GM18870 (cell line): ENCODE measurements around the gene LKAAEAR1.

Source experiments
- ATAC-seq: cut with Tn5 transposase; IDR thresholded peaks from one replicate; pipeline ENCODE4 v1.9.1; 2021; ENCODE audit warnings: moderate library complexity; ENCODE audit not compliant: unreplicated experiment

The LKAAEAR1 gene

GRCh38 chr20:64080013-64080812 lies 4.0 kb downstream of the LKAAEAR1 start, which contains the start of gene OPRL1:
OPRL1 (plus strand) TSS chr20:64080082; CDS start chr20:64092721, 12,639 bp downstream.
- ATAC-seq, result no peak

- ATAC-seq, result no peak
Measured at GRCh38 chr20:64079273-64080012, 4.8 kb downstream of the LKAAEAR1 start, which contains the start of gene RGS19. RGS19 (minus strand) TSS chr20:64079518; CDS start chr20:64076886, 2,632 bp downstream.

- ATAC-seq, result no peak
Measured at GRCh38 chr20:64078934-64079272, 5.3 kb downstream of the LKAAEAR1 start.

GRCh38 chr20:64077876-64078551 lies 6.2 kb downstream of the LKAAEAR1 start:
- ATAC-seq, result no peak

- ATAC-seq, result no peak
Measured at GRCh38 chr20:64077541-64077875, 6.7 kb downstream of the LKAAEAR1 start.

GRCh38 chr20:64077094-64077493 lies 7.1 kb downstream of the LKAAEAR1 start:
- ATAC-seq, result no peak

GRCh38 chr20:64076061-64076997 lies 7.9 kb downstream of the LKAAEAR1 start:
- ATAC-seq, result no peak

GRCh38 chr20:64075556-64075955 lies 8.6 kb downstream of the LKAAEAR1 start:
- ATAC-seq, result no peak

GRCh38 chr20:64074963-64075362 lies 9.2 kb downstream of the LKAAEAR1 start:
- no peak for ATAC-seq

- ATAC-seq, result no peak
Measured at GRCh38 chr20:64074184-64074789, 9.9 kb downstream of the LKAAEAR1 start.

- ATAC-seq, result no peak
Measured at GRCh38 chr20:64073476-64074183, 10.6 kb downstream of the LKAAEAR1 start.

GRCh38 chr20:64072498-64073063 lies 11.6 kb downstream of the LKAAEAR1 start:
- ATAC-seq, result no peak

GRCh38 chr20:64071341-64072332 lies 12.6 kb downstream of the LKAAEAR1 start:
- ATAC-seq, result no peak

GRCh38 chr20:64070244-64070993 lies 13.8 kb downstream of the LKAAEAR1 start:
- no peak for ATAC-seq

GRCh38 chr20:64069614-64070243 lies 14.5 kb downstream of the LKAAEAR1 start:
- no peak for ATAC-seq

- no peak for ATAC-seq
Measured at GRCh38 chr20:64069209-64069613, 15.0 kb downstream of the LKAAEAR1 start.
